Endothelial cell (in vitro differentiated cells): ENCODE results near the gene STARD3NL. TPM values are rescaled to one million over a fixed set of nuclear protein-coding genes. Genes with fewer than 3 reads are reported as not detected.

Experiments used
- DNase-seq: peaks from one replicate; pipeline ENCODE4 v3.0.0; 2021; ENCODE audit warnings: low spot score
- H3K27ac Mint-ChIP-seq: one replicate; pipeline ENCODE4 v1.8.0; 2021; ENCODE audit warnings: mixed read lengths, inconsistent platforms; ENCODE audit not compliant: unreplicated experiment
- H3K27me3 Mint-ChIP-seq: one replicate; pipeline ENCODE4 v1.8.0; 2021; ENCODE audit warnings: mild to moderate bottlenecking, moderate library complexity, mixed read lengths, inconsistent platforms; ENCODE audit not compliant: unreplicated experiment
- H3K36me3 Mint-ChIP-seq: one replicate; pipeline ENCODE4 v1.8.0; 2021; ENCODE audit warnings: mild to moderate bottlenecking, low read depth, mixed read lengths, inconsistent platforms; ENCODE audit not compliant: unreplicated experiment
- H3K4me1 Mint-ChIP-seq: one replicate; pipeline ENCODE4 v1.8.0; 2021; ENCODE audit warnings: mild to moderate bottlenecking, mixed read lengths, inconsistent platforms; ENCODE audit not compliant: unreplicated experiment
- H3K4me3 Mint-ChIP-seq: one replicate; pipeline ENCODE4 v1.8.0; 2021; ENCODE audit warnings: mild to moderate bottlenecking, mixed read lengths, inconsistent platforms; ENCODE audit not compliant: unreplicated experiment
- H3K9me3 Mint-ChIP-seq: one replicate; pipeline ENCODE4 v1.8.0; 2021; ENCODE audit warnings: mixed read lengths, inconsistent platforms; ENCODE audit not compliant: unreplicated experiment
- total RNA-seq: library from RNA; stranded (reverse); fragmentation: NEBNext Ultra II Directional; extraction: Animal tissue kit (Norgen Biotek cat#: 25700); gene quantifications from one replicate; pipeline ENCODE4 v1.2.1, GENCODE V29; 2021; ENCODE audit not compliant: unreplicated experiment
- TF ChIP-seq, protein P1 (sequence below): fragments of 200-600 bp; sonication (generic); IDR thresholded peaks from one replicate; pipeline ENCODE4 v1.5.0; 2021; ENCODE audit warnings: antibody characterized with exemption; ENCODE audit not compliant: unreplicated experiment

STARD3NL gene
- total RNA-seq, 1 donor from 2014 or later = 92.6 TPM

DNA sequence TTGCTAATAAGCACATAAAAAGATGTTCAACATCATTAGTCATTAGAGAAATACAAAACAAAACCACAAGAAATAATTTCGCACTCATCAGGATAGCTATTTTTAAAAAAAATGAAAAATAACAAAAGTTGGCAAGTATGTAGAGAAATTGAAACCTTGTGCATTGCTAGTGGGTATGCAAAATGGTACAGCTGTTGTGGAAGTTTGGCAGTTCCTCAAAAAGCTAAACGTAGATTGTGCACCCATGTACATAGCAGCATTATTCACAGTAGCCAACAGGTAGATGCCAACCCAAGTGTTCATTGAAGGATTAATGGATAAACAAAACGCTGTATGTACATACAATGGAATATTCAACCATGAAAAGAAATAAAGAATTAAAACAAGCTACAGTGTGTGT, 35.3 kb upstream of the STARD3NL start:
- no peaks in the 10 kb centered on the region for H3K36me3 Mint-ChIP-seq
- H3K27ac Mint-ChIP-seq = no peak overlapping the region
- no peak overlapping the region for H3K4me3 Mint-ChIP-seq
- no peaks in the 10 kb centered on the region for H3K4me1 Mint-ChIP-seq
- no peak for DNase-seq
- TF ChIP-seq, protein P1, sequence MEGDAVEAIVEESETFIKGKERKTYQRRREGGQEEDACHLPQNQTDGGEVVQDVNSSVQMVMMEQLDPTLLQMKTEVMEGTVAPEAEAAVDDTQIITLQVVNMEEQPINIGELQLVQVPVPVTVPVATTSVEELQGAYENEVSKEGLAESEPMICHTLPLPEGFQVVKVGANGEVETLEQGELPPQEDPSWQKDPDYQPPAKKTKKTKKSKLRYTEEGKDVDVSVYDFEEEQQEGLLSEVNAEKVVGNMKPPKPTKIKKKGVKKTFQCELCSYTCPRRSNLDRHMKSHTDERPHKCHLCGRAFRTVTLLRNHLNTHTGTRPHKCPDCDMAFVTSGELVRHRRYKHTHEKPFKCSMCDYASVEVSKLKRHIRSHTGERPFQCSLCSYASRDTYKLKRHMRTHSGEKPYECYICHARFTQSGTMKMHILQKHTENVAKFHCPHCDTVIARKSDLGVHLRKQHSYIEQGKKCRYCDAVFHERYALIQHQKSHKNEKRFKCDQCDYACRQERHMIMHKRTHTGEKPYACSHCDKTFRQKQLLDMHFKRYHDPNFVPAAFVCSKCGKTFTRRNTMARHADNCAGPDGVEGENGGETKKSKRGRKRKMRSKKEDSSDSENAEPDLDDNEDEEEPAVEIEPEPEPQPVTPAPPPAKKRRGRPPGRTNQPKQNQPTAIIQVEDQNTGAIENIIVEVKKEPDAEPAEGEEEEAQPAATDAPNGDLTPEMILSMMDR = no peak
- peaks cover 1% of the 10 kb centered on the region for H3K27me3 Mint-ChIP-seq
- no peaks in the 10 kb centered on the region for H3K9me3 Mint-ChIP-seq

DNA sequence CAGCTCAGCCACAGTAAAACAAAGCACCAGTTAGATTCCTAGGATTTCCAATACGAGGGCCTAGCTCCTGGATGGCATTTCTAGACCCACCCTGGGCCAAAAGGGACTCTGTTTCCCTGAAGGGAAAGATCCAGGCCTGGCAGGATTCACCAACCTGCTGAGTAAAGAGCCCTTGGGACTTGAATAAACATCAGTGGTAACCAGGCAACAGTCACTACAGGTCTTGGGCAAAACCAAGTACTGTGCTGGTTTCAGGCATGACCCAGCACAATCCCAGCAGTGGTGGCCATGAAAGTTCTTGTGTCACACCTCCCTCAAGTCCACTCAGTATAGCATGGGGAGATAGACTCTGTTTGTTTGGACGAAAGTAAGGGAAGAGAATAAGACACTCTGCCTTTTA, 31.0 kb upstream of the STARD3NL start:
- Mint-ChIP-seq H3K4me3 (no peak overlapping the region), H3K4me1 (no peaks in the 10 kb centered on the region), H3K27me3 (peaks cover 1% of the 10 kb centered on the region), H3K9me3 (no peaks in the 10 kb centered on the region), H3K36me3 (no peaks in the 10 kb centered on the region), H3K27ac (no peak overlapping the region)
- no peak for DNase-seq
- TF ChIP-seq, protein P1 = no peak

DNA sequence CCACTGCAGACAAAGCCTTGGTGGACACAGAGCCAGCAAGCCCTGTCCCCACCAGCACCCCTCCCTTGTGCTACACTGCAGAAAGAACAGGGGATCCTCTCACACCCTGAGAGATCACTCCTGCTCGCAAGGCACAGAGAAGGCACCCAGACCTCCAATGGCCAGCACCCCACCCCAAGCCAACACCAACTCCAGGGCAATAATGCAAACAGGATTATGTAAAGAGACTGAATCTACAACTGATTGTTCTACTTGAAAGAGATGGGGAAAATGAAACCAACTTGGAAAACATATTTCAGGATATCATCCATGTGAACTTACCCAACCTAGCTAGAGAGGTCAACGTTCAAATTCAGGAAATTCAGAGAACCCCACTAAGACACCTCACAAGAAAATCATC, 26.5 kb upstream of the STARD3NL start:
- TF ChIP-seq, protein P1 = no peak
- Mint-ChIP-seq H3K4me1 (no peaks in the 10 kb centered on the region), H3K27ac (no peak overlapping the region), H3K27me3 (peaks cover 1% of the 10 kb centered on the region), H3K36me3 (no peaks in the 10 kb centered on the region), H3K4me3 (no peak overlapping the region), H3K9me3 (no peaks in the 10 kb centered on the region)
- DNase-seq = no peak

- DNase-seq = no peak
- H3K27ac Mint-ChIP-seq = no peak overlapping the region
- H3K9me3 Mint-ChIP-seq = no peaks in the 10 kb centered on the region
- H3K27me3 Mint-ChIP-seq = peaks cover 1% of the 10 kb centered on the region
- H3K36me3 Mint-ChIP-seq = no peaks in the 10 kb centered on the region
- H3K4me3 Mint-ChIP-seq = no peak overlapping the region
- no peaks in the 10 kb centered on the region for H3K4me1 Mint-ChIP-seq
- TF ChIP-seq, protein P1 = no peak
These were observed 24.5 kb upstream of the STARD3NL start for GRCh38 chr7:38153515-38153914.

- no peaks in the 10 kb centered on the region for H3K4me1 Mint-ChIP-seq
- H3K9me3 Mint-ChIP-seq = no peaks in the 10 kb centered on the region
These were observed 23.8 kb upstream of the STARD3NL start for GRCh38 chr7:38154278-38154677.

More at GRCh38 chr7:38154278-38154677, 23.8 kb upstream of the STARD3NL start:
- H3K36me3 Mint-ChIP-seq = no peaks in the 10 kb centered on the region
- DNase-seq = no peak
- no peak overlapping the region for H3K4me3 Mint-ChIP-seq
- no peaks in the 10 kb centered on the region for H3K27me3 Mint-ChIP-seq
- no peak overlapping the region for H3K27ac Mint-ChIP-seq
- TF ChIP-seq, protein P1 = no peak
